Tibial artery (tissue), 4 donors: ENCODE results near the gene PLXNA4.

ENCODE experiments used
- DNase-seq, 2 donors: peaks; one replicate each; pipeline ENCODE4 v3.0.0-alpha.2; 2019
- H3K27ac ChIP-seq, 2 donors: fragments of 200-600 bp; sonication (generic) in 1 of 2; 1 replicate in 1 of 2; 2 replicates in 1 of 2; pipeline ENCODE4 v1.5.1; 2018 to 2019; ENCODE audit warnings: mild to moderate bottlenecking in 1 of 2
- H3K27me3 ChIP-seq, 2 donors: fragments of 200-600 bp; sonication (generic) in 1 of 2; one replicate each; pipeline versions ENCODE4 v1.5.1 to v1.6.0; 2016 to 2019
- H3K36me3 ChIP-seq, 3 donors: fragments of 200-600 bp; sonication (generic) in 2 of 3; one replicate each; pipeline ENCODE4 v1.5.1; 2016 to 2019; ENCODE audit warnings: mild to moderate bottlenecking in 2 of 3
- H3K4me1 ChIP-seq, 4 donors: fragments of 200-600 bp; sonication (generic) in 2 of 4; 1 replicate in 3 of 4; 2 replicates in 1 of 4; pipeline ENCODE4 v1.5.1; 2016 to 2019
- H3K4me3 ChIP-seq, 2 donors: fragments of 200-600 bp; sonication (generic) in 1 of 2; 1 replicate in 1 of 2; 2 replicates in 1 of 2; pipeline ENCODE4 v1.5.1; 2018 to 2019; ENCODE audit warnings: mild to moderate bottlenecking in 2 of 2
- H3K9me3 ChIP-seq, 3 donors: fragments of 200-600 bp; sonication (generic) in 1 of 3; one replicate each; pipeline ENCODE4 v1.5.1; 2016 to 2019
- CTCF ChIP-seq, 2 experiments: fragments of 200-600 bp in 1 of 2; fragments of 450-650 bp in 1 of 2; IDR thresholded peaks; one replicate each; pipeline ENCODE4 v1.5.1; 2017 to 2019; ENCODE audit warnings: antibody characterized with exemption in 2 of 2, mild to moderate bottlenecking in 1 of 2, moderate library complexity in 1 of 2
- intact Hi-C: fragments of 100-400 bp; cut with DNase I; formaldehyde crosslinking; loops from one replicate; pipeline ENCODE4 v1.15.0; 2023; ENCODE audit warnings: low total_unique reads

Gene PLXNA4

GRCh38 chr7:132475669-132476116 is 100.6 kb downstream of the PLXNA4 start:
- no peak overlapping the region for H3K27ac ChIP-seq
- H3K9me3 ChIP-seq, result no peaks in the 10 kb centered on the region
- no peaks in the 10 kb centered on the region for H3K36me3 ChIP-seq
- intact Hi-C loops, result no loop called here
- TF ChIP-seq CTCF (IDR thresholded peaks at IDR 0.05), result no peak
- no peak overlapping the region for H3K4me3 ChIP-seq
- H3K4me1 ChIP-seq, result peaks cover 0 to 18% (median 12%) of the 10 kb centered on the region in 4 donors
- DNase-seq, result no peak
- H3K27me3 ChIP-seq, result no peaks in the 10 kb centered on the region

GRCh38 chr7:132475037-132475668 is 101.1 kb downstream of the PLXNA4 start:
- no peak for TF ChIP-seq CTCF (IDR thresholded peaks at IDR 0.05)
- H3K27ac ChIP-seq, result no peak overlapping the region
- no peaks in the 10 kb centered on the region for H3K36me3 ChIP-seq
- no peak for DNase-seq
- no peaks in the 10 kb centered on the region for H3K27me3 ChIP-seq
- peaks cover 0 to 18% (median 12%) of the 10 kb centered on the region in 4 donors for H3K4me1 ChIP-seq
- intact Hi-C loops, result no loop called here
- H3K9me3 ChIP-seq, result no peaks in the 10 kb centered on the region
- H3K4me3 ChIP-seq, result no peak overlapping the region

GRCh38 chr7:132472463-132473120 is 103.7 kb downstream of the PLXNA4 start:
- Histone ChIP-seq H3K27ac (peak overlapping the region in 1 of 2 donors; percentile 57), H3K36me3 (no peaks in the 10 kb centered on the region)
- intact Hi-C loops, result no loop called here

GRCh38 chr7:132471515-132471914 is 104.8 kb downstream of the PLXNA4 start:
- no peaks in the 10 kb centered on the region for H3K27me3 ChIP-seq
- no peaks in the 10 kb centered on the region for H3K9me3 ChIP-seq
- H3K36me3 ChIP-seq, result no peaks in the 10 kb centered on the region
- no peak overlapping the region for H3K4me3 ChIP-seq
- DNase-seq, result no peak
- H3K4me1 ChIP-seq, result peaks cover 0 to 18% (median 12%) of the 10 kb centered on the region in 4 donors
- intact Hi-C loops, result no loop called here
- H3K27ac ChIP-seq, result no peak overlapping the region
- no peak for TF ChIP-seq CTCF (IDR thresholded peaks at IDR 0.05)

More at GRCh38 chr7:132472463-132473120, 103.7 kb downstream of the PLXNA4 start:
- Histone ChIP-seq H3K9me3 (no peaks in the 10 kb centered on the region), H3K4me1 (peaks cover 0 to 18% (median 12%) of the 10 kb centered on the region in 4 donors), H3K27me3 (no peaks in the 10 kb centered on the region), H3K4me3 (no peak overlapping the region)
- no peak for TF ChIP-seq CTCF (IDR thresholded peaks at IDR 0.05)
- DNase-seq, result peak; percentile 51 to 78

- no peak overlapping the region for H3K4me3 ChIP-seq
- no peaks in the 10 kb centered on the region for H3K9me3 ChIP-seq
- intact Hi-C loops, result no loop called here
- H3K36me3 ChIP-seq, result no peaks in the 10 kb centered on the region
- no peak for DNase-seq
- H3K27me3 ChIP-seq, result no peaks in the 10 kb centered on the region
- H3K4me1 ChIP-seq, result peaks cover 0 to 18% (median 12%) of the 10 kb centered on the region in 4 donors
- H3K27ac ChIP-seq, result no peak overlapping the region
- TF ChIP-seq CTCF (IDR thresholded peaks at IDR 0.05), result no peak
Measured at GRCh38 chr7:132469681-132470080, 106.6 kb downstream of the PLXNA4 start.
